K562 (cell line): ENCODE data around the gene NOD2. TPM values are rescaled to one million over a fixed set of nuclear protein-coding genes. Genes with fewer than 3 reads are reported as not detected.
A peak's percentile ranks its signal among the peaks of the same experiment; 100 is the strongest.

ENCODE experiments used
- ATAC-seq: fragments of 200-7000 bp; cut with Tn5 transposase; 3 replicates; pipeline ENCODE4 v1.9.1; 2020; ENCODE audit warnings: moderate library complexity
- BruUV-seq: library from RNA; stranded (reverse); fragments of 400-500 nt; replicated peaks from 2 replicates; lab custom pipeline; 2021; lab: Mats Ljungman, UMichigan
- CTCF ChIA-PET: fragments of 300-600 bp; formaldehyde crosslinking; extraction: SDS; loops from one replicate; lab custom pipeline; 2021; ENCODE audit warnings: low intra/inter-chr PET ratio; lab: Yijun Ruan, JAX
- POLR2A ChIA-PET: fragments of 300-600, 350-650 bp; sonication (Branson Sonifier 250); formaldehyde crosslinking; extraction: SDS; loops from one replicate; lab custom pipeline; 2021; ENCODE audit warnings: antibody characterized with exemption, inconsistent platforms; lab: Yijun Ruan, JAX
- DNase-seq, 4 experiments: peaks; one replicate each; pipeline versions ENCODE4 v3.0.0 to v3.0.0-alpha.2; 2011 to 2018; ENCODE audit warnings: low spot score in 3 of 4, mixed read lengths in 3 of 4; ENCODE audit errors: extremely low read depth in 1 of 4
- FAIRE-seq: peaks from 2 replicates; lab custom pipeline; 2011; peaks lifted over from hg19 to GRCh38; lab: Jason Lieb, UNC
- H2AFZ ChIP-seq: 2 replicates; pipeline ENCODE4 v1.6.0; 2011; ENCODE audit warnings: low read depth, low read length, control low read depth, inconsistent platforms
- H3K27ac ChIP-seq: fragments of 200-600 bp; 3 replicates; pipeline ENCODE4 v1.8.0; 2011; ENCODE audit warnings: low read depth, mild to moderate bottlenecking, control low read depth, inconsistent platforms, low read length, moderate library complexity, mixed read lengths; ENCODE audit errors: extremely low read depth
- H3K27me3 ChIP-seq, 2 experiments: fragments of 300-600 bp in 1 of 2; 2 replicates in 1 of 2; 3 replicates in 1 of 2; pipeline versions ENCODE4 v1.6.0 to v1.8.0; 2011; ENCODE audit warnings: inconsistent platforms in 2 of 2, low read length in 2 of 2, mild to moderate bottlenecking in 1 of 2, mixed read lengths in 1 of 2, moderate library complexity in 1 of 2; ENCODE audit not compliant: control insufficient read depth in 2 of 2, insufficient read depth in 2 of 2
- H3K36me3 ChIP-seq: fragments of 300-600 bp; 3 replicates; pipeline ENCODE4 v1.8.0; 2011; ENCODE audit warnings: mild to moderate bottlenecking, low read length, inconsistent platforms; ENCODE audit not compliant: control insufficient read depth, insufficient read depth
- H3K4me1 ChIP-seq, 2 experiments: fragments of 200-600 bp in 1 of 2; replicated peaks in 1 of 2; 2 replicates in 1 of 2; 3 replicates in 1 of 2; pipeline versions ENCODE4 v1.5.1 to v1.8.0; 2011; ENCODE audit warnings: inconsistent platforms in 2 of 2, low read length in 2 of 2, mild to moderate bottlenecking in 1 of 2, mixed read lengths in 1 of 2, moderate library complexity in 1 of 2; ENCODE audit not compliant: control insufficient read depth in 2 of 2, insufficient read depth in 2 of 2
- H3K4me2 ChIP-seq: 2 replicates; pipeline ENCODE4 v1.6.1; 2011; ENCODE audit warnings: low read length, control low read depth, inconsistent platforms, mixed read lengths; ENCODE audit not compliant: insufficient read depth
- H3K4me3 ChIP-seq: fragments of 200-600 bp; sonication (generic), shearing (Covaris generic); 2 replicates; pipeline ENCODE4 v1.5.1; 2016; ENCODE audit warnings: control low read depth, inconsistent platforms
- H3K79me2 ChIP-seq: fragments of 200-600 bp; 3 replicates; pipeline ENCODE4 v1.8.0; 2011; ENCODE audit warnings: low read length, inconsistent platforms; ENCODE audit not compliant: control insufficient read depth, insufficient read depth
- H3K9ac ChIP-seq, 2 experiments: 2 replicates each; pipeline versions ENCODE4 v1.6.0 to v1.6.1; 2011; ENCODE audit warnings: low read depth in 2 of 2, low read length in 2 of 2, control low read depth in 1 of 2, inconsistent platforms in 1 of 2, mild to moderate bottlenecking in 1 of 2, mixed read lengths in 1 of 2; ENCODE audit not compliant: insufficient read depth in 1 of 2
- H3K9me1 ChIP-seq: one replicate; pipeline ENCODE4 v1.6.0; 2011; ENCODE audit warnings: inconsistent platforms, mild to moderate bottlenecking, low read length, moderate library complexity; ENCODE audit not compliant: control insufficient read depth, insufficient read depth
- H3K9me3 ChIP-seq: replicated peaks from 2 replicates; pipeline ENCODE4 v1.5.1; 2011; ENCODE audit warnings: low read depth, low read length, inconsistent platforms; ENCODE audit not compliant: control insufficient read depth, insufficient read depth
- H4K20me1 ChIP-seq: replicated peaks from 2 replicates; pipeline ENCODE4 v1.6.1; 2011; ENCODE audit warnings: low read length, inconsistent platforms, mixed read lengths; ENCODE audit not compliant: control insufficient read depth, insufficient read depth
- BACH1 ChIP-seq: fragments of 200-800 bp; sonication (Bioruptor generic); IDR thresholded peaks from 2 replicates; pipeline ENCODE4 v1.6.1; 2016; ENCODE audit warnings: missing genetic modification characterization, missing compliant biosample characterization
- CHD1 ChIP-seq: fragments of 200-600 bp; sonication (generic); IDR thresholded peaks from one replicate; pipeline ENCODE4 v1.6.1; 2012; ENCODE audit warnings: mild to moderate bottlenecking, moderate library complexity, low read length, inconsistent platforms
- CREM ChIP-seq: IDR thresholded peaks from 2 replicates; pipeline ENCODE4 v1.6.1; 2014; ENCODE audit warnings: antibody characterized with exemption, low read depth
- FOS ChIP-seq: IDR thresholded peaks from 3 replicates; pipeline ENCODE4 v1.6.1; 2011; ENCODE audit not compliant: insufficient read length; ENCODE audit errors: extremely low read depth
- HDAC3 ChIP-seq: fragments of 450-650 bp; IDR thresholded peaks from 2 replicates; pipeline ENCODE4 v1.6.1; 2018; ENCODE audit warnings: borderline replicate concordance, mild to moderate bottlenecking, moderate library complexity; ENCODE audit not compliant: partially characterized antibody
- HNRNPLL ChIP-seq: fragments of 200-400 bp; formaldehyde crosslinking; IDR thresholded peaks from 2 replicates; pipeline ENCODE4 v1.6.1; 2017; ENCODE audit warnings: low read length, low read depth, mild to moderate bottlenecking; ENCODE audit not compliant: poor library complexity, severe bottlenecking
- MAZ ChIP-seq, 2 experiments: fragments of 450-650 bp in 1 of 2; sonication (generic) in 1 of 2; formaldehyde crosslinking; IDR thresholded peaks in 1 of 2; conservative IDR thresholded peaks in 1 of 2; 2 replicates each; pipeline versions ENCODE4 v1.4.0 to v1.5.0; 2020; ENCODE audit warnings: mild to moderate bottlenecking in 1 of 2, missing genetic modification reagents in 1 of 2
- TAF15 ChIP-seq: fragments of 200-400 bp; formaldehyde crosslinking; IDR thresholded peaks from 2 replicates; pipeline ENCODE4 v1.6.1; 2017; ENCODE audit warnings: mild to moderate bottlenecking, low read depth, low read length, moderate library complexity
- ZNF589 ChIP-seq: fragments of 200-800 bp; sonication (Bioruptor generic); IDR thresholded peaks from 2 replicates; pipeline ENCODE4 v1.6.1; 2016; ENCODE audit warnings: low read depth, missing genetic modification characterization, missing compliant biosample characterization
- WGBS: fragments of 100-300 bp; shearing (Covaris generic); methylation state at CpG from one replicate; pipeline ENCODE4 v1.1.6; 2016; ENCODE audit warnings: low coverage, mixed read lengths; ENCODE audit not compliant: insufficient coverage; ENCODE audit errors: missing lambda C conversion rate; 5-methylcytosine and 5-hydroxymethylcytosine counted together
- in situ Hi-C: fragments of 300-500 bp; cut with MboI; formaldehyde crosslinking; loops from 4 replicates; pipeline ENCODE4 v1.15.0; 2018; ENCODE audit warnings: inconsistent platforms, mixed read lengths
- intact Hi-C: fragments of 100-400 bp; cut with micrococcal nuclease; formaldehyde crosslinking; loops from 2 replicates; pipeline ENCODE4 v1.14.2; 2022
- polyA plus RNA-seq, 8 experiments: library from polyadenylated mRNA; depleted of rRNA in 4 of 8; stranded (reverse) in 5 of 8; unstranded in 3 of 8; fragments of >200 nt; fragmentation: Nextera tagmentation in 2 of 8; fragmentation: Illumina TruSeq in 1 of 8; extraction: Ambion mirVana in 2 of 8; extraction: Trizol in 1 of 8; gene quantifications; 2 replicates each; pipeline versions ENCODE4 v1.2.1 to v1.2.3, GENCODE V29; 2011 to 2014; ENCODE audit warnings: inconsistent platforms in 1 of 8, missing spikeins in 1 of 8
- total RNA-seq, 7 experiments: library from RNA; depleted of rRNA in 6 of 7; stranded (reverse); fragments of >200 nt in 6 of 7; fragmentation: Illumina TruSeq in 2 of 7; extraction: Trizol in 2 of 7; gene quantifications; 2 replicates each; pipeline versions ENCODE4 v1.2.1 to v1.2.3, GENCODE V29; 2011 to 2021; ENCODE audit warnings: low replicate concordance in 1 of 7
- TF ChIP-seq, protein P1 (sequence below): fragments of 450-650 bp; IDR thresholded peaks from 2 replicates; pipeline ENCODE4 v1.6.1; 2016; ENCODE audit warnings: low read depth, mild to moderate bottlenecking, moderate library complexity

The NOD2 gene
- total and polyA plus RNA-seq, 9 of the 15 experiments (the other 6 are each of a cell fraction or from before 2014, with no cell fraction given) = 0.04 TPM; not detected in 8

- H3K79me2 ChIP-seq = no peaks in the 10 kb centered on the region
- H4K20me1 ChIP-seq = no peaks in the 10 kb centered on the region; the same call in 1 of the 2 replicates
- ChIA-PET CTCF (no interaction called here), POLR2A (interaction anchor here (1.0 kb wide), 1 partner anchor 43 kb away, joined by 4 read pairs; no protein-coding TSS in a partner anchor)
- no peak for FAIRE-seq
- no peak for DNase-seq
- peak; percentile 28 for ATAC-seq
- H3K9ac ChIP-seq = no peak overlapping the region
- no peaks in the 10 kb centered on the region for H3K36me3 ChIP-seq
- no peaks in the 10 kb centered on the region for H3K9me3 ChIP-seq
- H3K27ac ChIP-seq = no peak overlapping the region
- H3K9me1 ChIP-seq = no peaks in the 10 kb centered on the region
- peaks cover 0 to 25% of the 10 kb centered on the region in 2 experiments; a peak in 3 of 5 replicates for H3K27me3 ChIP-seq
- H2AFZ ChIP-seq = peak overlapping the region; percentile 22; the same call in 1 of the 2 replicates
- no TSS peak for BruUV-seq
- intact Hi-C loops (no loop called here), in situ Hi-C loops (no loop called here)
- H3K4me1 ChIP-seq = peaks cover 9 to 12% of the 10 kb centered on the region in 2 experiments; a peak in 4 of 5 replicates
- H3K4me2 ChIP-seq = peak overlapping the region; percentile 36
- WGBS = 1% methylated on average over 16 of the region's 19 CpGs
- no peak overlapping the region for H3K4me3 ChIP-seq
- no peak for TF ChIP-seq TAF15
- TF ChIP-seq BACH1 = 0 out of 2 replicates have a peak, but pooled peaks have one; percentile 20
- 0 out of 2 replicates have a peak, but pooled peaks have one; percentile 8 for TF ChIP-seq ZNF589 (CRISPR knock-in tag)
- TF ChIP-seq MAZ (CRISPR knock-in tag; conservative IDR thresholded peaks at IDR 0.05 in 1 of 2, IDR thresholded peaks at IDR 0.05 in 1 of 2) = no peak
- TF ChIP-seq, protein P1, sequence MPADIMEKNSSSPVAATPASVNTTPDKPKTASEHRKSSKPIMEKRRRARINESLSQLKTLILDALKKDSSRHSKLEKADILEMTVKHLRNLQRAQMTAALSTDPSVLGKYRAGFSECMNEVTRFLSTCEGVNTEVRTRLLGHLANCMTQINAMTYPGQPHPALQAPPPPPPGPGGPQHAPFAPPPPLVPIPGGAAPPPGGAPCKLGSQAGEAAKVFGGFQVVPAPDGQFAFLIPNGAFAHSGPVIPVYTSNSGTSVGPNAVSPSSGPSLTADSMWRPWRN = no peak
- no peak for TF ChIP-seq FOS
- TF ChIP-seq HNRNPLL = no peak
- no peak for TF ChIP-seq CHD1
- TF ChIP-seq HDAC3 = no peak
- no peak for TF ChIP-seq CREM
Measured at GRCh38 chr16:50697881-50698767, 4.7 kb downstream of the NOD2 start.
